VCaP (cell line): Measurements from ENCODE around the gene WWTR1.

Source experiments
- H3K27ac ChIP-seq: fragments of 450-650 bp; 2 replicates; pipeline ENCODE4 v1.5.1; 2017
- TF ChIP-seq, protein P1 (sequence below): fragments of 450-650 bp; conservative IDR thresholded peaks from 2 replicates; pipeline ENCODE4 v1.5.1; 2017; ENCODE audit warnings: mild to moderate bottlenecking, moderate library complexity

The WWTR1 gene

DNA sequence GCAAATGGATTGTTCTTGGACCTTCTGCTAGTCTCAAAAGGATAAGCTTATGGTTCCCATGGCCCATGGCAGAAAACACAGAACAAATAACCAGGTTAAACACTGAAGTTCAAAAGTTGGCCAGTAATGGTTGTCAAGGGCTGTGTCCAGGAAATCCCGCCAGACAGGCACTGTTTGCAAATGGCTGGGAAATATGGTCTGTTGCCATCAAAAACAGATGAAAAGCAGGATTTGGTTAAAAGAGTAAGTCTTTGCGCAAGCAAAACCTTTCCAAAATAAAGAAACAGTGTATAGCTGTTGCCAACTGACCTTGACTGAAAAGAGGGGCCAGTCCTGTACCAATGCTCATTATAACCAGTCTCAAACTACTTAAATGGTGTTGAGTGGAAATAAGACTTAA, 58.6 kb downstream of the WWTR1 start:
- TF ChIP-seq, protein P1, sequence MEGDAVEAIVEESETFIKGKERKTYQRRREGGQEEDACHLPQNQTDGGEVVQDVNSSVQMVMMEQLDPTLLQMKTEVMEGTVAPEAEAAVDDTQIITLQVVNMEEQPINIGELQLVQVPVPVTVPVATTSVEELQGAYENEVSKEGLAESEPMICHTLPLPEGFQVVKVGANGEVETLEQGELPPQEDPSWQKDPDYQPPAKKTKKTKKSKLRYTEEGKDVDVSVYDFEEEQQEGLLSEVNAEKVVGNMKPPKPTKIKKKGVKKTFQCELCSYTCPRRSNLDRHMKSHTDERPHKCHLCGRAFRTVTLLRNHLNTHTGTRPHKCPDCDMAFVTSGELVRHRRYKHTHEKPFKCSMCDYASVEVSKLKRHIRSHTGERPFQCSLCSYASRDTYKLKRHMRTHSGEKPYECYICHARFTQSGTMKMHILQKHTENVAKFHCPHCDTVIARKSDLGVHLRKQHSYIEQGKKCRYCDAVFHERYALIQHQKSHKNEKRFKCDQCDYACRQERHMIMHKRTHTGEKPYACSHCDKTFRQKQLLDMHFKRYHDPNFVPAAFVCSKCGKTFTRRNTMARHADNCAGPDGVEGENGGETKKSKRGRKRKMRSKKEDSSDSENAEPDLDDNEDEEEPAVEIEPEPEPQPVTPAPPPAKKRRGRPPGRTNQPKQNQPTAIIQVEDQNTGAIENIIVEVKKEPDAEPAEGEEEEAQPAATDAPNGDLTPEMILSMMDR: no peak

DNA sequence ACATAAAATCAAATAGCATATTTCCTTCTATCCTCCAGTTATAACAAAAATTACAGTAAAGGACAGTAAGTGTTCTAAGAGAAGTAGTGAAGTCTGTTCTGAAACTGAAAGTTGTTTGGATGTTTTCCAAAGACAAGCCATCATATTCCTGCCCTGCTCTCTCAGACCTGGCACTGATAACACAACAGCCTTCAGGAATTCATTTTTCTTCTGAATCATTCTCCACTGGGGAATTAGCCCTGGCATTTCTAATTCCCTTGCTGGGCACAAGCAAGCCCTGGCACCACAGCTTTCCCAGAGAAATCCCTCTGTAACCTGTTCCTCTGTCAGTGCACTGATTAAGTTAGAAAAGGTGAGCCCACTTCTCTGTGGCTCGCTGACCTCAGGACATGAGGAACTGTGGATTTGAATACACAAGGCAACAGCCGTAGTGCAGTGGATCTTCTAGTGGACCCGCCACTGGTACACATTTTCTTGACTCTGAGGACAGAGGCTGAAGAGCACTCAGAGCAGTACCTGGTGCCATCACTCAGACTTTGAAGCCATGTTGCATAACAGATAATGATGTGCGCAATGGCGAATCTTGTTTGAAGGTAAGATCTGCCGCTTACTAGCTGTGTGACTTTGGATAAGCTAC, 61.6 kb downstream of the WWTR1 start:
- H3K27ac ChIP-seq: no peak overlapping the region
- TF ChIP-seq, protein P1: no peak

More for the DNA sequence above, 58.6 kb downstream of the WWTR1 start:
- no peak overlapping the region for H3K27ac ChIP-seq

DNA sequence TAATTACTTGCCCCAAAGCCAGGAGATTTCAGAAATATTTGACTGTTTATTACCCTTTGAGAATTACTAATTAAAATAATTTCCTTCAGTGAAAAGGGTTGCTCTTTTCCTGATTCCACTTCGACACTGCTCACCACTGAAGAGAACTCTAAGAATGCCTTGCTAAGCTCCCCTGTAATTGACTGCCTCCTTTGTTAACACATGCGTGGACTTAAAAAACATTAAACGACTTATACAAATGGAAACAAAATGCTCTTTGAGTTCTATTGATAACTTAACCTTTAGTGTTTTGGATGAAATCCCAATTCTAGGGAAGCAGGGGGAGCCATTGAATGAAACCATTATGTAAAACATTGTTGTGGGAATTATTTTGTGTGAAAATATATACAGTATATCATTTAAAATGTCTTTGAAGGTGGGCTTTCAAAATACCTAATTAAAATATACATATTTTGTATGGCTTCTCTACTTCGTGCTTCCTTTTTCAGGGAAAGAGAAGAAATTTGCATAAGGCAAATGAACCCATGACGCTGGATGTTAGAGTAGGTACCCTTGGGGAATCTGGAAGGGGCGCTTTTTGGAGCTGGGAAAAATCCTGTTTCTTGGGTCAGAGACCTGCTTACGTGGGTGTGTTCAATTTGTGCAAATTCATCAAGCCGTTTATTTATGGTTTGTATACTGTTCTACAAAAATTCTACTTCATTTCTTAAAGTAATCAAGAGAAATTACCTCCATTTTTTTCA, 64.2 kb downstream of the WWTR1 start:
- H3K27ac ChIP-seq: no peak overlapping the region
- TF ChIP-seq, protein P1: no peak

DNA sequence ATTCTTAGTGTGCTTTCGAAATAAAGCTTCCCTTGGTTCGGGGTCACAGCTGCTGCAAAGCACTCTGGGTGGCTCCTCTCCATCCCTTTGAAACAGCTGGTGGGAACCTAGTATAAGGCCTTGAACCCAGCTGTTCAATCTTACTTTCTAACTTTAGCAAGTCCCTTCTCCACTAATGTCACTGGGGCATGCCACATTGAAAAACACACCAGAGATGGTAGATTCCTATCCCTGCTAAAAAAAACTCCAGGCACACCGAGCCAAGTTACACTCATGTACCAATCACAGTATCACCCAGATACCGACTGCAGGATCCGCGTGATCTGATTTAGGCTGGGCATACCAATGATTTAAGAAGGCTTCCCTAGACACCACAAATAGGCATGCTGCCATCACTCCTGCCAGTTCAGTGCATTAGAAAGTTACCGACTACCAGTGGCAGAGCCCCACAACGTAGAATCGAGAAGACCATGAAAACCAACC, 65.0 kb downstream of the WWTR1 start:
- TF ChIP-seq, protein P1: no peak
- no peak overlapping the region for H3K27ac ChIP-seq

DNA sequence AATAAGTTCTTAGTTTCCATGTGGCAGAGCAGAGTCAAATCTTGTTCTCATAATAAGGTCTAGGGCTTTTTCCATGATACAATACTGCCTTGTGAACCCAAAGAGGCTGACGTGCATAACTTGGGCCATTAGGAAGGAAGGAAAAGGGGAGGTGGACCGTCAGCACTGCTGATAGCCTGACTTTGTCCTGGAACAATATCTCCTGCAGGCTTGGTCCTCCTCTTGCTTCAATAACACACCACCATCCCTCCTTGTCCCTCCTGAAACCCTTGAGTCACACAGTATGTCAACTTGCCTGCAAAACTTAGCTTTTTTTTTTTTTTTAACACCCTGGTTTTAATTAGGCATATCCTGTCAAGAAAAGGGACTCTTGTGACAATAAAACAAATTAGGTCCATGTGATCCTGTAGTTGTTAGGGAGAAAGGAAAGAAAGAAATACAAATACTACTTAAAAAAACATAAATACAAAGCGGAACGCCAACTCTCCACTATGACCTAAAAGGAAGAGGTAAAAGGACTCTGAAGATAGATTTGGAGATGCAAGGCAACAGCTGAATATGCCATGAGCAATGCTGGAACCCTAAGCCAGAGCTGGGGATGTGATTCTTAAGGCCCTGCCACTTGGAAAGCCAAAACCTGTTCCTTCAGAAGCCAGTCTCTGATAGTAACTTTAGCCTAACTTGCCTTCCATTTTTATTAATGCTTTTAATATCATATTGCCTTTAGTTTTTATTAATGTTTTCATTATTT, 67.0 kb downstream of the WWTR1 start:
- TF ChIP-seq, protein P1: no peak
- H3K27ac ChIP-seq: no peak overlapping the region

DNA sequence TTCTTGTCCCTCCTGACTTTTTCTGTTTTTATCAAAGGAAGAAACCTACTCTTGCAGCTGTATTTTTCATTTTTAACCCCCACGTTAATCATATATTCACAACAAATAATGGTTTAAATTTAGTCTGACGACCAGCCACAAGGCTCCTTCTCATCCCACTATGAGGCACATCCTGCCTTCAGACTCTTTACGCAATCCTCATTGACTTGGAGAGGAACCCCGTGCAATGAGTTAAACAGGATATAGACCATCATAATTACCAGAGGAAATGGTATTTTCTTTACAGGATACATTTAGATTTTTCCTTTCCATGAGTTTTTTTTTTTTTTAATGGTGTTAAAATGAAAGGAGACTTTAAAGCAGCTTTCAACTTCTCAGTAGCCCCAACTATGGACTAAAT, 68.5 kb downstream of the WWTR1 start:
- TF ChIP-seq, protein P1: no peak
- no peak overlapping the region for H3K27ac ChIP-seq

DNA sequence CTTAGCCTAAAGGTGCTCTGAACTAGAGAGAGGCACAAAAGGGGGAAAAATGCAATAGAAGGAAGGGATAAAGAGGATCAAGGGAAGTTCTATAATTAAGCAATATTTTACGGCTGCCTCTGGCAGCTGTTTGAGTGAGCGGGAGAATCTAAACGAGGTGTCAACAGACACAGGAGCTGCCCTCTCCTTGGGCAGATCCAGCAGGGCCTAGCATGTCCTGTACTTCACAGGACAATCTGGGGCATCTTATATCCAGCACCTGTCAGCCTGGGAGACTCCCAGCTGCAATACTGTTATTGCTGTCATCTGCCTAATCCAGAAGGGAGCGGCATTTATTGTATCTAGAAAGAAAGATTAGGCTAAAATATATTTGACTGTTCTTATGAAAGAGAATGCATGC, 68.9 kb downstream of the WWTR1 start:
- TF ChIP-seq, protein P1: no peak
- H3K27ac ChIP-seq: no peak overlapping the region
